Measurements from ENCODE around the gene STX1B. TPM values are rescaled to one million over a fixed set of nuclear protein-coding genes. Genes with fewer than 3 reads are reported as not detected.

Gene STX1B
- total RNA-seq, 1 donor: 1.1 TPM

- DNase-seq (ENCODE audit: low read depth in 2 of 3, low spot score in 2 of 3): no peak
Observed at GRCh38 chr16:30980434-30980833, 30.0 kb downstream of the STX1B start.

- no peak for DNase-seq (ENCODE audit: low read depth in 2 of 3, low spot score in 2 of 3)
Observed at GRCh38 chr16:30980023-30980371, 30.4 kb downstream of the STX1B start.

- DNase-seq (ENCODE audit: low read depth in 2 of 3, low spot score in 2 of 3): no peak
Observed at GRCh38 chr16:30979170-30980022, 31.0 kb downstream of the STX1B start.

GRCh38 chr16:30977502-30977901, 32.9 kb downstream of the STX1B start:
- peak in 1 of 3 donors; percentile 37 for DNase-seq (ENCODE audit: low read depth in 2 of 3, low spot score in 2 of 3)

GRCh38 chr16:30976486-30976885, 34.0 kb downstream of the STX1B start:
- DNase-seq (ENCODE audit: low read depth in 2 of 3, low spot score in 2 of 3): no peak

GRCh38 chr16:30974348-30974747, 36.1 kb downstream of the STX1B start:
- no peak for DNase-seq (ENCODE audit: low read depth in 2 of 3, low spot score in 2 of 3)

GRCh38 chr16:30972872-30973271, 37.6 kb downstream of the STX1B start:
- no peak for DNase-seq (ENCODE audit: low read depth in 2 of 3, low spot score in 2 of 3)

- no peak for DNase-seq (ENCODE audit: low read depth in 2 of 3, low spot score in 2 of 3)
Observed at GRCh38 chr16:30971298-30971697, 39.1 kb downstream of the STX1B start.

GRCh38 chr16:30969246-30969842, 41.1 kb downstream of the STX1B start:
- no peak for DNase-seq (ENCODE audit: low read depth in 2 of 3, low spot score in 2 of 3)

GRCh38 chr16:30967795-30968194, 42.6 kb downstream of the STX1B start:
- DNase-seq (ENCODE audit: low read depth in 2 of 3, low spot score in 2 of 3): no peak

- DNase-seq (ENCODE audit: low read depth in 2 of 3, low spot score in 2 of 3): no peak
Observed at GRCh38 chr16:30966033-30966619, 44.3 kb downstream of the STX1B start.

- no peak for DNase-seq (ENCODE audit: low read depth in 2 of 3, low spot score in 2 of 3)
Observed at GRCh38 chr16:30965436-30965835, 45.0 kb downstream of the STX1B start.

- no peak for DNase-seq (ENCODE audit: low read depth in 2 of 3, low spot score in 2 of 3)
Observed at GRCh38 chr16:30964574-30965226, 45.7 kb downstream of the STX1B start.

- no peak for DNase-seq (ENCODE audit: low read depth in 2 of 3, low spot score in 2 of 3)
Observed at GRCh38 chr16:30963925-30964511, 46.4 kb downstream of the STX1B start.

GRCh38 chr16:30961384-30961783, 49.1 kb downstream of the STX1B start:
- DNase-seq (ENCODE audit: low read depth in 2 of 3, low spot score in 2 of 3): no peak

- peak in 2 of 3 donors; percentile 80 for DNase-seq (ENCODE audit: low read depth in 2 of 3, low spot score in 2 of 3)
Observed at GRCh38 chr16:30958175-30959079, 52.0 kb downstream of the STX1B start.

- DNase-seq (ENCODE audit: low read depth in 2 of 3, low spot score in 2 of 3): peak; percentile 95 to 98 (median 97)
Observed at GRCh38 chr16:30957456-30958174, 52.8 kb downstream of the STX1B start, which contains the start of gene SETD1A. TSS of gene SETD1A (plus strand) at chr16:30957754. CDS start at chr16:30958732, 978 bp downstream.

- peak; percentile 72 to 95 (median 95) for DNase-seq (ENCODE audit: low read depth in 2 of 3, low spot score in 2 of 3)
Observed at GRCh38 chr16:30956601-30957455, 53.6 kb downstream of the STX1B start.

Measured in hematopoietic multipotent progenitor cell (in vitro differentiated cells).